A673 (cell line): ENCODE results near the gene KIF5C. TPM values are rescaled to one million over a fixed set of nuclear protein-coding genes. Genes with fewer than 3 reads are reported as not detected.

ENCODE experiments used
- BruUV-seq: library from RNA; stranded (reverse); fragments of 400-500 nt; replicated peaks from 2 replicates; lab custom pipeline; 2021; lab: Mats Ljungman, UMichigan
- CTCF ChIA-PET: fragments of 300-600 bp; sonication (Branson Sonifier 250); formaldehyde crosslinking; loops from one replicate; lab custom pipeline; 2022; ENCODE audit warnings: antibody characterized with exemption; lab: Charles Lee
- POLR2A ChIA-PET: fragments of 300-600 bp; sonication (Branson Sonifier 250); formaldehyde crosslinking; loops from one replicate; lab custom pipeline; 2022; ENCODE audit warnings: antibody characterized with exemption; ENCODE audit not compliant: low non-redundant PET; lab: Charles Lee
- DNase-seq: peaks from one replicate; pipeline ENCODE4 v3.0.0-alpha.2; 2015; ENCODE audit warnings: low spot score
- H3K27ac ChIP-seq: fragments of 200-600 bp; sonication (generic); 2 replicates; pipeline ENCODE4 v1.5.1; 2016; ENCODE audit warnings: mixed run types, low read depth, mild to moderate bottlenecking, mixed read lengths, antibody characterized with exemption, low read length; ENCODE audit not compliant: poor library complexity, severe bottlenecking
- H3K27me3 ChIP-seq: fragments of 200-600 bp; sonication (generic); replicated peaks from 2 replicates; pipeline ENCODE4 v1.6.1; 2017; ENCODE audit warnings: mixed run types, low read depth, mild to moderate bottlenecking, mixed read lengths, antibody characterized with exemption, low read length; ENCODE audit not compliant: insufficient read depth, poor library complexity
- H3K36me3 ChIP-seq: fragments of 200-600 bp; sonication (generic); 2 replicates; pipeline ENCODE4 v1.6.1; 2016; ENCODE audit warnings: mixed run types, mild to moderate bottlenecking, mixed read lengths, antibody characterized with exemption, low read length; ENCODE audit not compliant: insufficient read depth, poor library complexity, severe bottlenecking
- H3K4me1 ChIP-seq: fragments of 200-600 bp; sonication (generic); 2 replicates; pipeline ENCODE4 v1.6.1; 2017; ENCODE audit warnings: mixed run types, mild to moderate bottlenecking, mixed read lengths, antibody characterized with exemption, low read length; ENCODE audit not compliant: insufficient read depth, poor library complexity, severe bottlenecking
- H3K4me3 ChIP-seq: fragments of 200-600 bp; sonication (generic); 2 replicates; pipeline ENCODE4 v1.5.1; 2016; ENCODE audit warnings: low read depth, mixed run types, mild to moderate bottlenecking, mixed read lengths, low read length; ENCODE audit not compliant: poor library complexity, severe bottlenecking
- H3K9me3 ChIP-seq: fragments of 200-600 bp; sonication (generic); 2 replicates; pipeline ENCODE4 v1.6.1; 2016; ENCODE audit warnings: mixed run types, low read depth, mild to moderate bottlenecking, mixed read lengths, antibody characterized with exemption, low read length; ENCODE audit not compliant: poor library complexity, severe bottlenecking
- EZH2 ChIP-seq: fragments of 200-600 bp; sonication (generic); IDR thresholded peaks from 2 replicates; pipeline ENCODE4 v1.6.1; 2017; ENCODE audit warnings: borderline replicate concordance, low read depth, mild to moderate bottlenecking, mixed read lengths, antibody characterized with exemption, low read length; ENCODE audit not compliant: poor library complexity, severe bottlenecking
- intact Hi-C: fragments of 100-400 bp; cut with micrococcal nuclease; formaldehyde crosslinking; loops from one replicate; pipeline ENCODE4 v1.10.0; 2022; ENCODE audit not compliant: unreplicated experiment
- total RNA-seq: library from RNA; stranded (reverse); gene quantifications from 2 replicates; pipeline ENCODE4 v1.2.3, GENCODE V29; 2021
- TF ChIP-seq, protein P1 (sequence below): fragments of 300-800, 200-600 bp; sonication (generic); conservative IDR thresholded peaks from 2 replicates; pipeline ENCODE4 v1.5.1; 2017; ENCODE audit warnings: low read depth, mild to moderate bottlenecking, antibody characterized with exemption, low read length, moderate library complexity, mixed read lengths

Gene KIF5C
- total RNA-seq, 1 experiment from 2014 or later: 0.58 TPM

- TF ChIP-seq EZH2: no peak
- TF ChIP-seq, protein P1, sequence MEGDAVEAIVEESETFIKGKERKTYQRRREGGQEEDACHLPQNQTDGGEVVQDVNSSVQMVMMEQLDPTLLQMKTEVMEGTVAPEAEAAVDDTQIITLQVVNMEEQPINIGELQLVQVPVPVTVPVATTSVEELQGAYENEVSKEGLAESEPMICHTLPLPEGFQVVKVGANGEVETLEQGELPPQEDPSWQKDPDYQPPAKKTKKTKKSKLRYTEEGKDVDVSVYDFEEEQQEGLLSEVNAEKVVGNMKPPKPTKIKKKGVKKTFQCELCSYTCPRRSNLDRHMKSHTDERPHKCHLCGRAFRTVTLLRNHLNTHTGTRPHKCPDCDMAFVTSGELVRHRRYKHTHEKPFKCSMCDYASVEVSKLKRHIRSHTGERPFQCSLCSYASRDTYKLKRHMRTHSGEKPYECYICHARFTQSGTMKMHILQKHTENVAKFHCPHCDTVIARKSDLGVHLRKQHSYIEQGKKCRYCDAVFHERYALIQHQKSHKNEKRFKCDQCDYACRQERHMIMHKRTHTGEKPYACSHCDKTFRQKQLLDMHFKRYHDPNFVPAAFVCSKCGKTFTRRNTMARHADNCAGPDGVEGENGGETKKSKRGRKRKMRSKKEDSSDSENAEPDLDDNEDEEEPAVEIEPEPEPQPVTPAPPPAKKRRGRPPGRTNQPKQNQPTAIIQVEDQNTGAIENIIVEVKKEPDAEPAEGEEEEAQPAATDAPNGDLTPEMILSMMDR: no peak
- Histone ChIP-seq H3K4me1 (no peaks in the 10 kb centered on the region), H3K9me3 (no peaks in the 10 kb centered on the region), H3K36me3 (no peaks in the 10 kb centered on the region), H3K27ac (no peak overlapping the region), H3K27me3 (no peaks in the 10 kb centered on the region), H3K4me3 (no peak overlapping the region)
- no TSS peak for BruUV-seq
- CTCF ChIA-PET: no interaction called here
- POLR2A ChIA-PET: no interaction called here
- DNase-seq: no peak
- intact Hi-C loops: no loop called here
These were observed 137.5 kb downstream of the KIF5C start for GRCh38 chr2:149012545-149012944.

DNA sequence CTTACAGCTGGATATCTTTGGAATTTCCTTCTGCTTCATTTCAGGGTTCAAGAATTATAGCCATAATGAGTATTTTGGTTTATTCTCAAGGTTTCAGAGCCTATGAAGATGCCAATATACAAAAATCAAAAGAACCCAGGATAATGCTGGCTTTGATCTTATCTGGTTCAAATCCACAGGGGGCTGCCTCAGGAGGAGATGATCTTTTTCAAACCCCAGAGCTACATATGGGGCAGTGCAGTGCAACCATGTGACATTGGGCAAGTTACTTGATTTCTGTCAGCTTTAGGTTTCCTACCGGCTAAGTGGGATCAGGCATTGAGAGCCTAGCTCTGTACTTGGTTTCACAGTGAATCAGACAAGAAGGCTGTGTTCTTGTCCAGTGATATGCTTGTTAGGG is 140.5 kb downstream of the KIF5C start:
- no peaks in the 10 kb centered on the region for H3K27me3 ChIP-seq
- H3K36me3 ChIP-seq: no peaks in the 10 kb centered on the region
- POLR2A ChIA-PET: no interaction called here
- H3K4me1 ChIP-seq: no peaks in the 10 kb centered on the region
- H3K27ac ChIP-seq: no peak overlapping the region
- DNase-seq: peak; percentile 17
- CTCF ChIA-PET: no interaction called here
- intact Hi-C loops: no loop called here
- no TSS peak for BruUV-seq
- no peak for TF ChIP-seq EZH2
- TF ChIP-seq, protein P1: no peak
- H3K4me3 ChIP-seq: no peak overlapping the region
- H3K9me3 ChIP-seq: no peaks in the 10 kb centered on the region

DNA sequence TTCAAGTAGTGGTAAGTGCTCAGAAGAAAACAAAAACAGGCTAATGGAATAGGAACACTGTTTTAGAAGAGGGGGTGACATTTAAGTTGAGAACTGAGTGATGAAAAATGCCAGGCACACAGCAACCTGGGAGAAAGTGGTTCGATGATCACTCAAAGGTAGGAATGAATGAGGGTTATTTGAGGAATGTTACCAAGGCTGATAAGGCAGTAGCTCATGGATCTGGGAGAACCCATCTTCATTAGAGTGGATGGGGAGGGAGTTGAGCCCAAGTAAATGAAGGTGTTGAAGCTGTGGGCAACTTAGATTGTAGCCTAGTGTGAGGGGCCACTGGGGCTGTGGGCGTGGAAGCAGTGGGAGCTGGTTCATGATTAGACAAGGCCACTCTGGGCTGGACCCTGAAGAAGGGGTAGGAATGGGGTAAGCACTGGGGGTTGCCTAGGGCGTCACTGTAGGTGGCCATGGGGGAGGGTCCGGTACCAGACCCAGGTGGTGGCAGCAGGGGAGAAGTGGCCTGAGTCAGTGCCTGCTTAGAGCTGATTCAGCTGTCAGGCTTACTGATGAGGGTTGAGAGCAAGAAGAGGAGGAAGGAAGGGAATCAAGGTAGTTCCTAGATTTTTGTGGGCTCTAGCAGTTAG is 141.0 kb downstream of the KIF5C start:
- no peaks in the 10 kb centered on the region for H3K4me1 ChIP-seq
- BruUV-seq: no TSS peak
- H3K36me3 ChIP-seq: no peaks in the 10 kb centered on the region
- DNase-seq: no peak
- no peak overlapping the region for H3K4me3 ChIP-seq
- H3K9me3 ChIP-seq: no peaks in the 10 kb centered on the region
- intact Hi-C loops: loop anchor here (2.0 kb wide), 1 partner anchor 297 kb away; no protein-coding TSS in a partner anchor
- TF ChIP-seq, protein P1: no peak
- no peak for TF ChIP-seq EZH2
- no peak overlapping the region for H3K27ac ChIP-seq
- ChIA-PET CTCF (interaction anchor here (1.4 kb wide), 1 partner anchor 558 kb away, joined by 6 read pairs; no protein-coding TSS in a partner anchor), POLR2A (no interaction called here)
- H3K27me3 ChIP-seq: no peaks in the 10 kb centered on the region
